Breast epithelium (tissue), 3 donors: ENCODE measurements around the gene HTR7.

ENCODE experiments used
- CTCF ChIP-seq, 3 donors: fragments of 450-650 bp; IDR thresholded peaks; one replicate each; pipeline ENCODE4 v1.5.1; 2016 to 2017; ENCODE audit warnings: antibody characterized with exemption in 3 of 3, mild to moderate bottlenecking in 3 of 3, moderate library complexity in 3 of 3
- POLR2A ChIP-seq: fragments of 450-650 bp; IDR thresholded peaks from one replicate; pipeline ENCODE4 v1.6.1; 2016; ENCODE audit warnings: antibody characterized with exemption, mild to moderate bottlenecking, moderate library complexity

- TF ChIP-seq CTCF (IDR thresholded peaks at IDR 0.05) (no peak), POLR2A (no peak)
Observed at GRCh38 chr10:90893190-90893589, 35.4 kb upstream of the HTR7 start.
